Breast epithelium (tissue), 4 donors: ENCODE results near the gene ANKRD6. TPM values are rescaled to one million over a fixed set of nuclear protein-coding genes. Genes with fewer than 3 reads are reported as not detected.

Experiments used
- DNase-seq, 2 donors: peaks; one replicate each; pipeline ENCODE4 v3.0.0-alpha.2; 2019; ENCODE audit warnings: low spot score in 2 of 2
- H3K27ac ChIP-seq, 2 donors: fragments of 200-600 bp; sonication (generic) in 1 of 2; one replicate each; pipeline ENCODE4 v1.5.1; 2016 to 2019; ENCODE audit warnings: mild to moderate bottlenecking in 1 of 2
- H3K27me3 ChIP-seq, 2 donors: fragments of 200-600 bp; sonication (generic) in 1 of 2; one replicate each; pipeline versions ENCODE4 v1.5.1 to v1.6.0; 2017 to 2019; ENCODE audit warnings: control low read depth in 1 of 2, mild to moderate bottlenecking in 1 of 2
- H3K36me3 ChIP-seq: fragments of 200-600 bp; one replicate; pipeline ENCODE4 v1.5.1; 2019
- H3K4me1 ChIP-seq, 2 donors: fragments of 200-600 bp; sonication (generic); one replicate each; pipeline ENCODE4 v1.5.1; 2016 to 2019; ENCODE audit warnings: control low read depth in 1 of 2
- H3K4me3 ChIP-seq, 3 donors: fragments of 200-600 bp; sonication (generic); 1 replicate in 2 of 3; 2 replicates in 1 of 3; pipeline ENCODE4 v1.5.1; 2016 to 2019; ENCODE audit warnings: mild to moderate bottlenecking in 3 of 3, moderate library complexity in 2 of 3
- H3K9me3 ChIP-seq, 2 donors: fragments of 200-600 bp; sonication (generic) in 1 of 2; one replicate each; pipeline ENCODE4 v1.5.1; 2016 to 2019; ENCODE audit warnings: control low read depth in 1 of 2
- CTCF ChIP-seq, 3 donors: fragments of 450-650 bp; IDR thresholded peaks; one replicate each; pipeline ENCODE4 v1.5.1; 2016 to 2017; ENCODE audit warnings: antibody characterized with exemption in 3 of 3, mild to moderate bottlenecking in 3 of 3, moderate library complexity in 3 of 3
- POLR2A ChIP-seq: fragments of 450-650 bp; IDR thresholded peaks from one replicate; pipeline ENCODE4 v1.6.1; 2016; ENCODE audit warnings: antibody characterized with exemption, mild to moderate bottlenecking, moderate library complexity
- POLR2AphosphoS5 ChIP-seq, 3 donors: sonication (generic); formaldehyde crosslinking; IDR thresholded peaks; one replicate each; pipeline ENCODE4 v1.6.1; 2017; ENCODE audit warnings: antibody characterized with exemption in 3 of 3
- intact Hi-C: fragments of 100-400 bp; cut with DNase I; formaldehyde crosslinking; loops from one replicate; pipeline ENCODE4 v1.15.1; 2023; ENCODE audit warnings: low total_unique reads
- total RNA-seq, 3 donors: library from RNA; depleted of rRNA; stranded (reverse); fragments of >200 nt; gene quantifications; one replicate each; pipeline ENCODE4 v1.1.0, GENCODE V29; 2016

The ANKRD6 gene
- total RNA-seq, 3 donors from 2014 or later: 9.6 to 23.7 (median 18.0) TPM

GRCh38 chr6:89584539-89584938 is 151.6 kb downstream of the ANKRD6 start:
- H3K9me3 ChIP-seq: no peaks in the 10 kb centered on the region
- TF ChIP-seq POLR2A: no peak
- TF ChIP-seq POLR2AphosphoS5 (IDR thresholded peaks at IDR 0.05): no peak
- TF ChIP-seq CTCF (IDR thresholded peaks at IDR 0.05): no peak
- H3K4me3 ChIP-seq: no peak overlapping the region
- intact Hi-C loops: no loop called here
- H3K27me3 ChIP-seq: no peaks in the 10 kb centered on the region
- no peaks in the 10 kb centered on the region for H3K4me1 ChIP-seq
- H3K27ac ChIP-seq: no peak overlapping the region
- H3K36me3 ChIP-seq: no peaks in the 10 kb centered on the region
- DNase-seq: no peak

GRCh38 chr6:89585154-89585553 is 152.2 kb downstream of the ANKRD6 start:
- H3K9me3 ChIP-seq: no peaks in the 10 kb centered on the region
- H3K4me3 ChIP-seq: no peak overlapping the region
- no peak for DNase-seq
- intact Hi-C loops: no loop called here
- H3K27ac ChIP-seq: no peak overlapping the region
- no peak for TF ChIP-seq POLR2A
- TF ChIP-seq POLR2AphosphoS5 (IDR thresholded peaks at IDR 0.05): no peak
- TF ChIP-seq CTCF (IDR thresholded peaks at IDR 0.05): no peak
- H3K27me3 ChIP-seq: no peaks in the 10 kb centered on the region
- no peaks in the 10 kb centered on the region for H3K36me3 ChIP-seq
- H3K4me1 ChIP-seq: no peaks in the 10 kb centered on the region

- Histone ChIP-seq H3K27ac (no peak overlapping the region), H3K4me3 (no peak overlapping the region), H3K4me1 (no peaks in the 10 kb centered on the region), H3K9me3 (no peaks in the 10 kb centered on the region), H3K27me3 (no peaks in the 10 kb centered on the region), H3K36me3 (no peaks in the 10 kb centered on the region)
- no peak for DNase-seq
- intact Hi-C loops: no loop called here
- TF ChIP-seq CTCF (IDR thresholded peaks at IDR 0.05): no peak
- TF ChIP-seq POLR2A: no peak
- no peak for TF ChIP-seq POLR2AphosphoS5 (IDR thresholded peaks at IDR 0.05)
Observed at GRCh38 chr6:89589297-89590025, 156.5 kb downstream of the ANKRD6 start.

- no peak for DNase-seq
- no peak overlapping the region for H3K4me3 ChIP-seq
- no peaks in the 10 kb centered on the region for H3K9me3 ChIP-seq
- H3K27ac ChIP-seq: no peak overlapping the region
- H3K36me3 ChIP-seq: no peaks in the 10 kb centered on the region
- intact Hi-C loops: no loop called here
- no peaks in the 10 kb centered on the region for H3K4me1 ChIP-seq
- no peaks in the 10 kb centered on the region for H3K27me3 ChIP-seq
- TF ChIP-seq POLR2AphosphoS5 (IDR thresholded peaks at IDR 0.05) (no peak), POLR2A (no peak), CTCF (IDR thresholded peaks at IDR 0.05) (no peak)
Observed at GRCh38 chr6:89590133-89590532, 157.2 kb downstream of the ANKRD6 start.

GRCh38 chr6:89591745-89592144 is 158.8 kb downstream of the ANKRD6 start:
- DNase-seq: no peak
- intact Hi-C loops: no loop called here
- no peaks in the 10 kb centered on the region for H3K4me1 ChIP-seq

More at GRCh38 chr6:89591745-89592144, 158.8 kb downstream of the ANKRD6 start:
- H3K9me3 ChIP-seq: no peaks in the 10 kb centered on the region
- no peaks in the 10 kb centered on the region for H3K27me3 ChIP-seq
- no peak overlapping the region for H3K27ac ChIP-seq
- no peak overlapping the region for H3K4me3 ChIP-seq
- no peaks in the 10 kb centered on the region for H3K36me3 ChIP-seq
- TF ChIP-seq CTCF (IDR thresholded peaks at IDR 0.05) (no peak), POLR2A (no peak), POLR2AphosphoS5 (IDR thresholded peaks at IDR 0.05) (no peak)
